Panc1 (cell line): ENCODE measurements around the gene RPL35. TPM values are rescaled to one million over a fixed set of nuclear protein-coding genes. Genes with fewer than 3 reads are reported as not detected.

Experiments used
- ATAC-seq: fragments of 200-7000 bp; cut with Tn5 transposase; 2 replicates; pipeline ENCODE4 v1.9.1; 2020; ENCODE audit warnings: mild to moderate bottlenecking, moderate library complexity
- BruUV-seq: library from RNA; stranded (reverse); fragments of 400-500 nt; replicated peaks from 2 replicates; lab custom pipeline; 2021; lab: Mats Ljungman, UMichigan
- CTCF ChIA-PET: fragments of 300-600 bp; sonication (Branson Sonifier 250); formaldehyde crosslinking; loops from one replicate; lab custom pipeline; 2022; ENCODE audit warnings: antibody characterized with exemption; lab: Charles Lee
- POLR2A ChIA-PET: fragments of 300-600 bp; sonication (Branson Sonifier 250); formaldehyde crosslinking; loops from one replicate; lab custom pipeline; 2022; ENCODE audit warnings: antibody characterized with exemption; lab: Charles Lee
- DNase-seq: peaks from one replicate; pipeline ENCODE4 v3.0.0-alpha.2; 2010; ENCODE audit warnings: low read depth, low spot score
- H3K27ac ChIP-seq: 2 replicates; pipeline ENCODE4 v1.5.1; 2011; ENCODE audit warnings: mild to moderate bottlenecking, low read length, inconsistent platforms
- H3K27me3 ChIP-seq: fragments of 200-500 bp; sonication (Bioruptor generic); 2 replicates; pipeline ENCODE4 v1.6.0; 2014; ENCODE audit warnings: low read length, inconsistent platforms; ENCODE audit not compliant: control insufficient read depth, insufficient read depth
- H3K36me3 ChIP-seq: fragments of 200-500 bp; sonication (Bioruptor generic); 2 replicates; pipeline ENCODE4 v1.5.1; 2014; ENCODE audit warnings: inconsistent platforms, mild to moderate bottlenecking, low read length, moderate library complexity; ENCODE audit not compliant: control insufficient read depth, insufficient read depth
- H3K4me1 ChIP-seq: 2 replicates; pipeline ENCODE4 v1.5.1; 2011; ENCODE audit warnings: inconsistent platforms, mild to moderate bottlenecking, low read length, moderate library complexity; ENCODE audit not compliant: control insufficient read depth, insufficient read depth
- H3K4me3 ChIP-seq, 2 experiments: 2 replicates each; pipeline ENCODE4 v1.5.1; 2011 to 2012; ENCODE audit warnings: low read depth in 2 of 2, low read length in 2 of 2, mild to moderate bottlenecking in 2 of 2, inconsistent platforms in 1 of 2, moderate library complexity in 1 of 2
- H3K9me3 ChIP-seq: fragments of 200-500 bp; sonication (Bioruptor generic); 2 replicates; pipeline ENCODE4 v1.5.1; 2014; ENCODE audit warnings: low read depth, mild to moderate bottlenecking, inconsistent platforms, low read length, moderate library complexity; ENCODE audit not compliant: control insufficient read depth, insufficient read depth
- POLR2AphosphoS5 ChIP-seq: IDR thresholded peaks from 2 replicates; pipeline ENCODE4 v1.6.1; 2012; ENCODE audit warnings: mild to moderate bottlenecking, low read depth, low read length, moderate library complexity
- SIN3A ChIP-seq: IDR thresholded peaks from 2 replicates; pipeline ENCODE4 v1.6.1; 2012; ENCODE audit warnings: low read depth, mild to moderate bottlenecking, low read length, moderate library complexity, borderline replicate concordance; ENCODE audit not compliant: insufficient read depth
- TCF7L2 ChIP-seq: IDR thresholded peaks from 2 replicates; pipeline ENCODE4 v1.6.1; 2011; ENCODE audit warnings: mild to moderate bottlenecking, low read depth, low read length, inconsistent platforms
- in situ Hi-C: cut with HindIII; loops from 2 replicates; pipeline ENCODE4 v1.10.0; 2016; ENCODE audit warnings: low sequenced_read_pairs, low pct_unique_long_range_greater_than_20kb
- intact Hi-C: fragments of 100-400 bp; cut with micrococcal nuclease; formaldehyde crosslinking; loops from one replicate; pipeline ENCODE4 v1.10.0; 2022; ENCODE audit not compliant: unreplicated experiment
- total RNA-seq: library from RNA; stranded (reverse); gene quantifications from one replicate; pipeline ENCODE4 v1.2.1, GENCODE V29; 2021; ENCODE audit not compliant: unreplicated experiment
- TF ChIP-seq, protein P1 (sequence below), 2 experiments: IDR thresholded peaks; 2 replicates each; pipeline ENCODE4 v1.6.1; 2011 to 2012; ENCODE audit warnings: low read depth in 2 of 2, control low read depth in 1 of 2, low read length in 1 of 2, mild to moderate bottlenecking in 1 of 2, moderate library complexity in 1 of 2; ENCODE audit not compliant: insufficient read depth in 1 of 2
- TF ChIP-seq, protein P2 (sequence below): fragments of 450-650 bp; IDR thresholded peaks from 2 replicates; pipeline ENCODE4 v1.5.1; 2017; ENCODE audit warnings: mild to moderate bottlenecking

Gene RPL35
- total RNA-seq, 1 experiment from 2014 or later, result 758 TPM

DNA sequence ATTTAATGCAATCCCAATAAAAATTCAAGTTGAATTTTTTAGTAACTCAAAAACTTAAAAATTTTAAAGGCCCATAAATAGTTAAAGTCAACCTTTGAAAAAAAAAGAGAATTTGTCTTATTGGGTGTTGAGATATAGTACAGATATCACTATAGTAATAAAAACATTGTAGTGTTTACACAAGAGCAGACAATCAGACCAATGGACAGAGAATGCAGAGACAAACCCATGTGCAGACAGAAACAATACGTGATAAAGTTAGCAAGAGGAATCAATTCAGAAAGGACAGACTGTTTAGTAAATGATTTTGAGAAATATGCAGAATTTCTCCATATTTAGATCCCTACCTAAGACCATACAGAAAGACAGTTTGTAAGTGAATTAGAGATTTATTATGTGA, 45.2 kb upstream of the RPL35 start:
- in situ Hi-C loops (no loop called here), intact Hi-C loops (no loop called here)
- H3K36me3 ChIP-seq, result no peaks in the 10 kb centered on the region
- H3K9me3 ChIP-seq, result no peaks in the 10 kb centered on the region
- H3K4me3 ChIP-seq, result no peak overlapping the region
- DNase-seq (no peak), ATAC-seq (no peak)
- no TSS peak for BruUV-seq
- no peaks in the 10 kb centered on the region for H3K27me3 ChIP-seq
- ChIA-PET POLR2A (no interaction called here), CTCF (no interaction called here)
- no peaks in the 10 kb centered on the region for H3K4me1 ChIP-seq
- H3K27ac ChIP-seq, result no peak overlapping the region
- TF ChIP-seq POLR2AphosphoS5, result no peak

DNA sequence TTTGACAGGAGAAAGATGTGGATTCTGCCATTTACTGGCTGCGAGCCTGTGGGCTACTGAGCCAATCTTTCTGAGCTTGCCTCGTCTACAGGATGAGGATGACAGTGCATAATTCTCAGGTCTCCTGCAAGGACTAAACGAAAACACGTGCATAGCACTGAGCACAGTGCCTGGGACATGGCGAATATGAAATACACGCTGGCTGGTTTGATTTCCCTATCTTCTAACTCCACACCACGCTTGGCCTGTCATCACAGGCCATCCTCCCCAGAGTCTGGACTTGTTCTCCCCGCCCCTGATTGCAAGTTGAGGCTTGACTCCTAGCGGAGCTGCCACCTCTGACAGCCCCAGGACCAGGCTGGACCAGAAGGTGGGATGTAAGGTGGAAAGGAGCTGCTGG, 38.1 kb upstream of the RPL35 start:
- H3K27ac ChIP-seq, result no peak overlapping the region
- POLR2A ChIA-PET, result no interaction called here
- CTCF ChIA-PET, result no interaction called here
- no peaks in the 10 kb centered on the region for H3K4me1 ChIP-seq
- BruUV-seq, result no TSS peak
- in situ Hi-C loops, result no loop called here
- H3K36me3 ChIP-seq, result no peaks in the 10 kb centered on the region; the same call in 1 of the 2 replicates
- intact Hi-C loops, result no loop called here
- no peak for ATAC-seq
- H3K4me3 ChIP-seq, result no peak overlapping the region
- TF ChIP-seq, protein P1, sequence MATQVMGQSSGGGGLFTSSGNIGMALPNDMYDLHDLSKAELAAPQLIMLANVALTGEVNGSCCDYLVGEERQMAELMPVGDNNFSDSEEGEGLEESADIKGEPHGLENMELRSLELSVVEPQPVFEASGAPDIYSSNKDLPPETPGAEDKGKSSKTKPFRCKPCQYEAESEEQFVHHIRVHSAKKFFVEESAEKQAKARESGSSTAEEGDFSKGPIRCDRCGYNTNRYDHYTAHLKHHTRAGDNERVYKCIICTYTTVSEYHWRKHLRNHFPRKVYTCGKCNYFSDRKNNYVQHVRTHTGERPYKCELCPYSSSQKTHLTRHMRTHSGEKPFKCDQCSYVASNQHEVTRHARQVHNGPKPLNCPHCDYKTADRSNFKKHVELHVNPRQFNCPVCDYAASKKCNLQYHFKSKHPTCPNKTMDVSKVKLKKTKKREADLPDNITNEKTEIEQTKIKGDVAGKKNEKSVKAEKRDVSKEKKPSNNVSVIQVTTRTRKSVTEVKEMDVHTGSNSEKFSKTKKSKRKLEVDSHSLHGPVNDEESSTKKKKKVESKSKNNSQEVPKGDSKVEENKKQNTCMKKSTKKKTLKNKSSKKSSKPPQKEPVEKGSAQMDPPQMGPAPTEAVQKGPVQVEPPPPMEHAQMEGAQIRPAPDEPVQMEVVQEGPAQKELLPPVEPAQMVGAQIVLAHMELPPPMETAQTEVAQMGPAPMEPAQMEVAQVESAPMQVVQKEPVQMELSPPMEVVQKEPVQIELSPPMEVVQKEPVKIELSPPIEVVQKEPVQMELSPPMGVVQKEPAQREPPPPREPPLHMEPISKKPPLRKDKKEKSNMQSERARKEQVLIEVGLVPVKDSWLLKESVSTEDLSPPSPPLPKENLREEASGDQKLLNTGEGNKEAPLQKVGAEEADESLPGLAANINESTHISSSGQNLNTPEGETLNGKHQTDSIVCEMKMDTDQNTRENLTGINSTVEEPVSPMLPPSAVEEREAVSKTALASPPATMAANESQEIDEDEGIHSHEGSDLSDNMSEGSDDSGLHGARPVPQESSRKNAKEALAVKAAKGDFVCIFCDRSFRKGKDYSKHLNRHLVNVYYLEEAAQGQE (IDR thresholded peaks at IDR 0.05; ENCODE audit: insufficient read depth in 1 of 2, low read depth in 2 of 2, low read length in 1 of 2), result no peak
- TF ChIP-seq TCF7L2, result no peak
- TF ChIP-seq, protein P2, sequence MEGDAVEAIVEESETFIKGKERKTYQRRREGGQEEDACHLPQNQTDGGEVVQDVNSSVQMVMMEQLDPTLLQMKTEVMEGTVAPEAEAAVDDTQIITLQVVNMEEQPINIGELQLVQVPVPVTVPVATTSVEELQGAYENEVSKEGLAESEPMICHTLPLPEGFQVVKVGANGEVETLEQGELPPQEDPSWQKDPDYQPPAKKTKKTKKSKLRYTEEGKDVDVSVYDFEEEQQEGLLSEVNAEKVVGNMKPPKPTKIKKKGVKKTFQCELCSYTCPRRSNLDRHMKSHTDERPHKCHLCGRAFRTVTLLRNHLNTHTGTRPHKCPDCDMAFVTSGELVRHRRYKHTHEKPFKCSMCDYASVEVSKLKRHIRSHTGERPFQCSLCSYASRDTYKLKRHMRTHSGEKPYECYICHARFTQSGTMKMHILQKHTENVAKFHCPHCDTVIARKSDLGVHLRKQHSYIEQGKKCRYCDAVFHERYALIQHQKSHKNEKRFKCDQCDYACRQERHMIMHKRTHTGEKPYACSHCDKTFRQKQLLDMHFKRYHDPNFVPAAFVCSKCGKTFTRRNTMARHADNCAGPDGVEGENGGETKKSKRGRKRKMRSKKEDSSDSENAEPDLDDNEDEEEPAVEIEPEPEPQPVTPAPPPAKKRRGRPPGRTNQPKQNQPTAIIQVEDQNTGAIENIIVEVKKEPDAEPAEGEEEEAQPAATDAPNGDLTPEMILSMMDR, result no peak
- no peak for TF ChIP-seq SIN3A
- TF ChIP-seq POLR2AphosphoS5, result no peak
- no peaks in the 10 kb centered on the region for H3K27me3 ChIP-seq
- H3K9me3 ChIP-seq, result no peaks in the 10 kb centered on the region
- DNase-seq, result no peak

DNA sequence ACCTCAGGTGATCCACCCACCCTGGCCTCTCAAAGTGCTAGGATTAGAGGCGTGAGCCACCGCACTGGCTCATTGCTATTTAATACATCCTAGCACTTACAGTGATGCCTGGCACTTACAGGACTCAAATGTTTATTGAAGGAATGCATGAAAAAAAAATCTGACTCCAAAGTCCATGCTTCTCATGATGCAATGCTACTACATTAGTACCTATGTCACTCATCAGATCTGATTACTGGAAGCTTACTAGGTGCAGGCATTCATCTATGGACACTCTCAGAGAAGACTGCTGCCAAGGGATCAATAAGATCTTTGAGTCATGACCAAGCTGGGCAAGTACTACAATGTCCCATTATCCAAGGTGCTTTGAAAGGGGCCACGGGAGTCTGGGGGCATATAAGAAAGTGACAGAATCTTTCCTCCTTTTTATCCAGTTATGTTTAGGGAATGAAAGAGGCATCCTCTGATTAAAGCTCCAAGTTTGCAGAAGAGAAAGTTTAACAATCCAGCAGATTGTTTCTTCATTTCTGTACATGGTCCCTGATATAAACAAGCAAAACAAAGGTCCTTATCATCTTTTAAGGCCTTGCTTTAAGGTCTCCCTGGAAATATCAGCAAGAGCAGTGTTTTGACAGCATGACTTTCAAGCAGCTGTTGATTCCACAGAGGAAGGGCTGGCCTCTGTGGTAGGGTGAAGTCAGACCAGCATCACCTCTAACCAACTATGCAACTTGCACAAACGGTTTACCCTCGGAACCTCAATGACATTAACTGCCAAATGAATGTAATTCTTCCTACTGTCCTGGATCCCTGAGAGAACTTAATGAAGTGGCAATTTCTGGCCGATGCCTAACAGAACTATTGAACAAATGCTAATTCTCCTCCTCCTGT, 36.1 kb upstream of the RPL35 start:
- ATAC-seq, result no peak

More for the DNA sequence above, 36.1 kb upstream of the RPL35 start:
- DNase-seq, result no peak
- H3K4me3 ChIP-seq, result no peak overlapping the region
- H3K9me3 ChIP-seq, result no peaks in the 10 kb centered on the region
- H3K36me3 ChIP-seq, result peaks cover 2% of the 10 kb centered on the region; the same call in 1 of the 2 replicates
- POLR2A ChIA-PET, result no interaction called here
- no peaks in the 10 kb centered on the region for H3K27me3 ChIP-seq
- no peaks in the 10 kb centered on the region for H3K4me1 ChIP-seq
- BruUV-seq, result no TSS peak
- intact Hi-C loops (no loop called here), in situ Hi-C loops (no loop called here)
- H3K27ac ChIP-seq, result no peak overlapping the region
- TF ChIP-seq POLR2AphosphoS5 (no peak), SIN3A (no peak), TCF7L2 (no peak)
- TF ChIP-seq, protein P2, result no peak
- TF ChIP-seq, protein P1 (IDR thresholded peaks at IDR 0.05; ENCODE audit: insufficient read depth in 1 of 2, low read depth in 2 of 2, low read length in 1 of 2), result no peak
- CTCF ChIA-PET, result interaction anchor here (0.6 kb wide), 1 partner anchor 194 kb away, joined by 7 read pairs; no protein-coding TSS in a partner anchor
